Glutamatergic neuron (in vitro differentiated cells): Measurements from ENCODE around the gene TMEM186. TPM values are rescaled to one million over a fixed set of nuclear protein-coding genes. Genes with fewer than 3 reads are reported as not detected.
"Not testable (repeated sequence)": the region's sequence is repeated elsewhere in the genome, so short reads cannot be mapped to it uniquely, and the experiment has no call there.

Experiments
- DNase-seq: peaks from one replicate; pipeline ENCODE4 v3.0.0; 2022
- H3K27ac Mint-ChIP-seq: one replicate; pipeline ENCODE4 v1.8.0; 2020; ENCODE audit warnings: mild to moderate bottlenecking, mixed read lengths, inconsistent platforms; ENCODE audit not compliant: unreplicated experiment
- H3K27me3 Mint-ChIP-seq: one replicate; pipeline ENCODE4 v1.8.0; 2020; ENCODE audit warnings: mild to moderate bottlenecking, moderate library complexity, mixed read lengths, inconsistent platforms; ENCODE audit not compliant: unreplicated experiment
- H3K36me3 Mint-ChIP-seq: one replicate; pipeline ENCODE4 v1.8.0; 2020; ENCODE audit warnings: mild to moderate bottlenecking, mixed read lengths, inconsistent platforms; ENCODE audit not compliant: unreplicated experiment
- H3K4me1 Mint-ChIP-seq: one replicate; pipeline ENCODE4 v1.8.0; 2020; ENCODE audit warnings: mild to moderate bottlenecking, low read depth, mixed read lengths, inconsistent platforms; ENCODE audit not compliant: unreplicated experiment
- H3K4me3 Mint-ChIP-seq: one replicate; pipeline ENCODE4 v1.8.0; 2020; ENCODE audit warnings: mild to moderate bottlenecking, mixed read lengths, inconsistent platforms; ENCODE audit not compliant: unreplicated experiment
- H3K9me3 Mint-ChIP-seq: one replicate; pipeline ENCODE4 v1.8.0; 2020; ENCODE audit warnings: mild to moderate bottlenecking, moderate library complexity, mixed read lengths, inconsistent platforms; ENCODE audit not compliant: unreplicated experiment
- CTCF ChIP-seq: fragments of 200-600 bp; sonication (generic); IDR thresholded peaks from one replicate; pipeline ENCODE4 v1.5.0; 2021; ENCODE audit not compliant: partially characterized antibody, unreplicated experiment
- total RNA-seq: library from RNA; stranded (reverse); fragmentation: NEBNext Ultra II Directional; extraction: Animal tissue kit (Norgen Biotek cat#: 25700); gene quantifications from one replicate; pipeline ENCODE4 v1.2.1, GENCODE V29; 2021; ENCODE audit not compliant: unreplicated experiment

Gene TMEM186
- total RNA-seq, 1 donor from 2014 or later, result 7.3 TPM

GRCh38 chr16:8808009-8808408, 10.6 kb upstream of the TMEM186 start:
- H3K27ac Mint-ChIP-seq, result no peak overlapping the region
- no peaks in the 10 kb centered on the region for H3K9me3 Mint-ChIP-seq
- no peaks in the 10 kb centered on the region for H3K4me1 Mint-ChIP-seq
- no peaks in the 10 kb centered on the region for H3K36me3 Mint-ChIP-seq
- no peaks in the 10 kb centered on the region for H3K27me3 Mint-ChIP-seq
- TF ChIP-seq CTCF, result no peak
- no peak overlapping the region for H3K4me3 Mint-ChIP-seq
- DNase-seq, result no peak

GRCh38 chr16:8807189-8807588, 9.8 kb upstream of the TMEM186 start:
- no peak for TF ChIP-seq CTCF
- DNase-seq, result no peak
- Mint-ChIP-seq H3K27ac (no peak overlapping the region), H3K9me3 (no peaks in the 10 kb centered on the region), H3K27me3 (no peaks in the 10 kb centered on the region), H3K4me3 (no peak overlapping the region), H3K4me1 (no peaks in the 10 kb centered on the region), H3K36me3 (no peaks in the 10 kb centered on the region)

GRCh38 chr16:8806272-8806983, 9.0 kb upstream of the TMEM186 start:
- Mint-ChIP-seq H3K9me3 (no peaks in the 10 kb centered on the region), H3K4me1 (no peaks in the 10 kb centered on the region), H3K27ac (no peak overlapping the region), H3K27me3 (no peaks in the 10 kb centered on the region), H3K4me3 (no peak overlapping the region), H3K36me3 (no peaks in the 10 kb centered on the region)
- no peak for TF ChIP-seq CTCF
- DNase-seq, result no peak

GRCh38 chr16:8804313-8804712, 6.9 kb upstream of the TMEM186 start:
- no peaks in the 10 kb centered on the region for H3K4me1 Mint-ChIP-seq
- no peak for DNase-seq
- H3K27ac Mint-ChIP-seq, result no peak overlapping the region
- H3K4me3 Mint-ChIP-seq, result no peak overlapping the region
- TF ChIP-seq CTCF, result no peak
- H3K9me3 Mint-ChIP-seq, result no peaks in the 10 kb centered on the region
- no peaks in the 10 kb centered on the region for H3K36me3 Mint-ChIP-seq
- H3K27me3 Mint-ChIP-seq, result no peaks in the 10 kb centered on the region

GRCh38 chr16:8803733-8804132, 6.3 kb upstream of the TMEM186 start:
- H3K36me3 Mint-ChIP-seq, DNase-seq, H3K4me1 Mint-ChIP-seq, H3K27me3 Mint-ChIP-seq, H3K4me3 Mint-ChIP-seq, H3K27ac Mint-ChIP-seq, H3K9me3 Mint-ChIP-seq: not testable (repeated sequence)
